Smooth muscle cell (in vitro differentiated cells): Measurements from ENCODE around the gene SIPA1L3. TPM values are rescaled to one million over a fixed set of nuclear protein-coding genes. Genes with fewer than 3 reads are reported as not detected.

Experiments used
- DNase-seq: peaks from one replicate; lab custom pipeline; 2025; ENCODE audit not compliant: unreplicated experiment; lab: John Stamatoyannopoulos, UW
- H2AFZ ChIP-seq: fragments of 200-600 bp; sonication (generic); 2 replicates; pipeline ENCODE4 v1.6.0; 2016; ENCODE audit warnings: antibody characterized with exemption, low read depth, mild to moderate bottlenecking
- H3F3A ChIP-seq: fragments of 200-600 bp; sonication (generic); 2 replicates; pipeline ENCODE4 v1.6.0; 2017; ENCODE audit warnings: antibody characterized with exemption, low read depth
- H3K27ac ChIP-seq: fragments of 200-600 bp; sonication (generic); 2 replicates; pipeline ENCODE4 v1.5.1; 2016; ENCODE audit warnings: low read depth, mild to moderate bottlenecking
- H3K27me3 ChIP-seq: fragments of 200-600 bp; sonication (generic); 2 replicates; pipeline ENCODE4 v1.6.1; 2016; ENCODE audit warnings: low read depth, mild to moderate bottlenecking
- H3K36me3 ChIP-seq: fragments of 200-600 bp; sonication (generic); 2 replicates; pipeline ENCODE4 v1.5.1; 2016; ENCODE audit warnings: low read depth
- H3K4me1 ChIP-seq: fragments of 200-600 bp; sonication (generic); 2 replicates; pipeline ENCODE4 v1.5.1; 2016; ENCODE audit warnings: low read depth
- H3K4me2 ChIP-seq: fragments of 200-600 bp; sonication (generic); 2 replicates; pipeline ENCODE4 v1.6.0; 2016; ENCODE audit warnings: mild to moderate bottlenecking
- H3K4me3 ChIP-seq: fragments of 200-600 bp; sonication (generic); 2 replicates; pipeline ENCODE4 v1.5.1; 2016; ENCODE audit warnings: mild to moderate bottlenecking
- H3K79me2 ChIP-seq: fragments of 200-600 bp; sonication (generic); 2 replicates; pipeline ENCODE4 v1.6.0; 2016; ENCODE audit warnings: low read depth, mild to moderate bottlenecking
- H3K9ac ChIP-seq: fragments of 200-600 bp; sonication (generic); 2 replicates; pipeline ENCODE4 v1.6.0; 2016; ENCODE audit warnings: low read depth
- H3K9me3 ChIP-seq: fragments of 200-600 bp; sonication (generic); replicated peaks from 2 replicates; pipeline ENCODE4 v1.5.1; 2016; ENCODE audit warnings: low read depth
- H4K20me1 ChIP-seq: fragments of 200-600 bp; sonication (generic); 2 replicates; pipeline ENCODE4 v1.6.0; 2016; ENCODE audit warnings: low read depth
- WGBS: methylation state at CpG from one replicate; pipeline ENCODE4 v1.1.7; 2016; ENCODE audit warnings: low lambda C conversion rate; 5-methylcytosine and 5-hydroxymethylcytosine counted together
- polyA plus RNA-seq: library from polyadenylated mRNA; unstranded; fragments of >200 nt; fragmentation: Nextera tagmentation; extraction: Ambion mirVana; gene quantifications from 2 replicates; pipeline ENCODE4 v1.2.1, GENCODE V29; 2016
- total RNA-seq: library from RNA; depleted of rRNA; stranded (reverse); fragments of >200 nt; gene quantifications from 2 replicates; pipeline ENCODE4 v1.2.3, GENCODE V29; 2014
- TF ChIP-seq, protein P1 (sequence below): fragments of 200-600 bp; sonication (generic); IDR thresholded peaks from 2 replicates; pipeline ENCODE4 v1.5.1; 2017; ENCODE audit warnings: borderline replicate concordance, mild to moderate bottlenecking, antibody characterized with exemption; ENCODE audit not compliant: insufficient read depth, poor library complexity, severe bottlenecking

The SIPA1L3 gene
- total and polyA plus RNA-seq, 2 experiments from 2014 or later = 6.5 to 7.6 TPM

DNA sequence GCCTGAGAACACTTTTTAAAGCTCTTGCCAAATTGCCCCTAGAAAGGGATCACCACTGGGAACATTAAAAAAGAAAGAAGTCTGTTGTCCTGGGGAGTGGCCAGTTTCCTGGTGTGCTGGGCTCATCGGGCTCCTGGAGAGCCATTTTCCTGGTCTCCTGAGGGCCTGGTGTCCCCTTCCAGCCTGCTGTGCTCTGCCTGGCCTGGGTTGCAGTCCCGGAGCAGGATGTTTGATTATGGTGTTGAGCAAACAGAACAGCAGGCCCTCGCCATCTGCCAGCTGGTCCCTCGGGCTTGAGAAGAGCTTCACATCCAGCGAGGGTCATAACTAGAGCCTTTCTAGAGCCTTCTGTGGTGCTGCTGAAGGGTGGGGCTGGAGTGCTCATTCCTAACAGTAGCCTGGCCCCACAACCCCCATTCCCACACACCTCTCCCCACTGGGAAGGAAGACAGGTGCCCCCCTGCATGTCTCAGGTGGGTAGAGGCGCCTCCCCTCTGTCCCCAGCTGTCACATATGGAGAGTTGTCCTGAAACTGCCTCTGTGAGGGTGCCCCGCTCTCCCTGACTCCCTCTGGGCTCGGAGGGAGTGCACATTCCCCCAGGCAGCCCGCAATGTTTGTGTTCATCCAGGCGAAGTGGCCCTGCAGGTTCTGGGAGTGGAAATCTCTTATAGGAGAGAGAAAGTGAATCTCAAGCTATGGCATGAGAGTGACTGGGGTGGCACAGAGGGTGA, 151.1 kb downstream of the SIPA1L3 start:
- no peak overlapping the region for H3K9ac ChIP-seq
- no peaks in the 10 kb centered on the region for H3K36me3 ChIP-seq
- no peaks in the 10 kb centered on the region for H3K27me3 ChIP-seq
- TF ChIP-seq, protein P1, sequence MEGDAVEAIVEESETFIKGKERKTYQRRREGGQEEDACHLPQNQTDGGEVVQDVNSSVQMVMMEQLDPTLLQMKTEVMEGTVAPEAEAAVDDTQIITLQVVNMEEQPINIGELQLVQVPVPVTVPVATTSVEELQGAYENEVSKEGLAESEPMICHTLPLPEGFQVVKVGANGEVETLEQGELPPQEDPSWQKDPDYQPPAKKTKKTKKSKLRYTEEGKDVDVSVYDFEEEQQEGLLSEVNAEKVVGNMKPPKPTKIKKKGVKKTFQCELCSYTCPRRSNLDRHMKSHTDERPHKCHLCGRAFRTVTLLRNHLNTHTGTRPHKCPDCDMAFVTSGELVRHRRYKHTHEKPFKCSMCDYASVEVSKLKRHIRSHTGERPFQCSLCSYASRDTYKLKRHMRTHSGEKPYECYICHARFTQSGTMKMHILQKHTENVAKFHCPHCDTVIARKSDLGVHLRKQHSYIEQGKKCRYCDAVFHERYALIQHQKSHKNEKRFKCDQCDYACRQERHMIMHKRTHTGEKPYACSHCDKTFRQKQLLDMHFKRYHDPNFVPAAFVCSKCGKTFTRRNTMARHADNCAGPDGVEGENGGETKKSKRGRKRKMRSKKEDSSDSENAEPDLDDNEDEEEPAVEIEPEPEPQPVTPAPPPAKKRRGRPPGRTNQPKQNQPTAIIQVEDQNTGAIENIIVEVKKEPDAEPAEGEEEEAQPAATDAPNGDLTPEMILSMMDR = no peak
- H3K9me3 ChIP-seq = no peaks in the 10 kb centered on the region
- DNase-seq = no peak
- no peaks in the 10 kb centered on the region for H3F3A ChIP-seq
- no peak overlapping the region for H3K4me3 ChIP-seq
- H3K4me2 ChIP-seq = no peak overlapping the region
- peaks cover 9% of the 10 kb centered on the region for H4K20me1 ChIP-seq
- WGBS = 78% methylated on average over 10 of the region's 10 CpGs
- no peak overlapping the region for H3K27ac ChIP-seq
- peaks cover 7% of the 10 kb centered on the region for H3K4me1 ChIP-seq
- no peaks in the 10 kb centered on the region for H3K79me2 ChIP-seq
- no peak overlapping the region for H2AFZ ChIP-seq

DNA sequence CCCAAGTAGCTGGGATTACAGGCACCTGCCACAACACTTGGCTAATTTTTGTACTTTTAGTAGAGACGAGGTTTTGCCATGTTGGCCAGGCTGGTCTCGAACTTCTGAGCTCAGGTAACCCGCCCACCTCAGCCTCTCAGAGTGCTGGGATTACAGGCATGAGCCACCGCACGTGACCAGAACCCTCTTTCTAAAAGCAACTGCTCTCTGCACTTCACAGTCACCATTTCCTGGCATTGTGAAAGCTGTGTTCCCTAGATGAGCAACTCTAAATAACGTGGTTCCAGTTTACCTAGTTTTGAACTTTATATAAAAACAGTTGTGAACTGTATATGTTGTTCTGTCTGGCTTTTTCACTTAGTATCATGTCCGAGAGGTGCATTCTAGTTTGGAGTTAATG, 152.9 kb downstream of the SIPA1L3 start:
- no peaks in the 10 kb centered on the region for H3K27me3 ChIP-seq
- no peaks in the 10 kb centered on the region for H3K79me2 ChIP-seq
- H3K9ac ChIP-seq = no peak overlapping the region
- H3K4me2 ChIP-seq = no peak overlapping the region
- no peaks in the 10 kb centered on the region for H3K36me3 ChIP-seq
- no peak overlapping the region for H3K4me3 ChIP-seq
- H3K27ac ChIP-seq = no peak overlapping the region
- H3K4me1 ChIP-seq = peaks cover 5% of the 10 kb centered on the region
- no peak for DNase-seq
- 94% methylated on average over 7 of the region's 7 CpGs for WGBS
- TF ChIP-seq, protein P1 = no peak
- H3K9me3 ChIP-seq = no peaks in the 10 kb centered on the region
- H2AFZ ChIP-seq = no peak overlapping the region
- H3F3A ChIP-seq = no peaks in the 10 kb centered on the region
- H4K20me1 ChIP-seq = peaks cover 9% of the 10 kb centered on the region

DNA sequence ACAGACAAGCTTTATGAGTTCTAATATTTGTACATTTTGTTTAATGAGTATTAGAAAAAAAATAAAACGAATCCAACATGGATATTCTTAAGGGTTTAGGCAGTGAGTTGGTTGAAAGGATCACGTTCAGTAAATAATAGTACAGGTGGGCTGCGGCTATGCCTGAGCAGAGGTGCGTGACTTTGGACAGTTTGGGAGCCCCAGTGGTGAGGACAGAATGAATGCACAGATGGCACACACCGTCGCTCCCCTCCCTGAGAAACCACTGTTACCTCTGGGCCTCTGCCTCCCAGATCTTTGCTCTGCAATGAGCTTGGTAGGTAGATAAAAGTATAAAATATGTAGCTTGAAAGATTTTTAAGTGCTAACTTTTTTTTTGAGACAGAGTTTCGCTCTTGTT, 153.3 kb downstream of the SIPA1L3 start:
- no peak overlapping the region for H3K9ac ChIP-seq
- no peaks in the 10 kb centered on the region for H3K27me3 ChIP-seq
- DNase-seq = no peak
- no peak overlapping the region for H3K4me3 ChIP-seq
- TF ChIP-seq, protein P1 = no peak
- no peaks in the 10 kb centered on the region for H3K36me3 ChIP-seq
- H4K20me1 ChIP-seq = peaks cover 9% of the 10 kb centered on the region
- H3K9me3 ChIP-seq = no peaks in the 10 kb centered on the region
- WGBS = 96% methylated on average over 7 of the region's 7 CpGs
- no peak overlapping the region for H3K27ac ChIP-seq
- H3K4me2 ChIP-seq = no peak overlapping the region
- H3F3A ChIP-seq = no peaks in the 10 kb centered on the region
- H3K79me2 ChIP-seq = no peaks in the 10 kb centered on the region
- H2AFZ ChIP-seq = no peak overlapping the region
- peaks cover under 1% of the 10 kb centered on the region for H3K4me1 ChIP-seq

DNA sequence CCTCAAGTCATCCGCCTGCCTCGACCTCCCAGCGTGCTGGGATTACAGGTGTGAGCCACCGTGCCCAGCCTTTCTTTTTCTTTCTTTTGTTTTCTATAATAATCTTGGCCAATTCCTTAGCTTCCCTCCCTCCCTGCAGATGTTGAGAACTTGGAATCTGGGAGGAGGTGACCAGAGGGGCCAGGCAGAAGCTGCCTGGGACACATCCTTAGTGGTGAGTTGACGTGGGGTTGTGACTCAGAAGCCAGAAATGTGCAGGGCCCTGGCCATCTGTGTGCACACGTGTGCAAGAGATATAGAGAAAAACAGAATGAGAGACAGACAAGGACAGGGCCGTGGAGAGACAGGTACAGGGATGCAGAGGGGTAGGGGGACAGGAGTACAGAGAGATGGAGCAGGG, 154.3 kb downstream of the SIPA1L3 start:
- Histone ChIP-seq H3K4me2 (peak overlapping the region; percentile 36), H3K27ac (no peak overlapping the region)

More for the DNA sequence above, 154.3 kb downstream of the SIPA1L3 start:
- H3K36me3 ChIP-seq = no peaks in the 10 kb centered on the region
- no peaks in the 10 kb centered on the region for H3K79me2 ChIP-seq
- no peak for DNase-seq
- peaks cover 9% of the 10 kb centered on the region for H4K20me1 ChIP-seq
- H3F3A ChIP-seq = no peaks in the 10 kb centered on the region
- H3K4me1 ChIP-seq = no peaks in the 10 kb centered on the region
- H3K27me3 ChIP-seq = no peaks in the 10 kb centered on the region
- H2AFZ ChIP-seq = no peak overlapping the region
- WGBS = 57% methylated on average over 7 of the region's 7 CpGs
- TF ChIP-seq, protein P1 = no peak
- no peak overlapping the region for H3K4me3 ChIP-seq
- no peak overlapping the region for H3K9ac ChIP-seq
- H3K9me3 ChIP-seq = no peaks in the 10 kb centered on the region
